ENCODE measurements around the gene PLCH1. TPM values are rescaled to one million over a fixed set of nuclear protein-coding genes. Genes with fewer than 3 reads are reported as not detected.

The PLCH1 gene
- total RNA-seq, 3 donors from 2014 or later, result 0.03 to 0.08 TPM; not detected in 1

DNA sequence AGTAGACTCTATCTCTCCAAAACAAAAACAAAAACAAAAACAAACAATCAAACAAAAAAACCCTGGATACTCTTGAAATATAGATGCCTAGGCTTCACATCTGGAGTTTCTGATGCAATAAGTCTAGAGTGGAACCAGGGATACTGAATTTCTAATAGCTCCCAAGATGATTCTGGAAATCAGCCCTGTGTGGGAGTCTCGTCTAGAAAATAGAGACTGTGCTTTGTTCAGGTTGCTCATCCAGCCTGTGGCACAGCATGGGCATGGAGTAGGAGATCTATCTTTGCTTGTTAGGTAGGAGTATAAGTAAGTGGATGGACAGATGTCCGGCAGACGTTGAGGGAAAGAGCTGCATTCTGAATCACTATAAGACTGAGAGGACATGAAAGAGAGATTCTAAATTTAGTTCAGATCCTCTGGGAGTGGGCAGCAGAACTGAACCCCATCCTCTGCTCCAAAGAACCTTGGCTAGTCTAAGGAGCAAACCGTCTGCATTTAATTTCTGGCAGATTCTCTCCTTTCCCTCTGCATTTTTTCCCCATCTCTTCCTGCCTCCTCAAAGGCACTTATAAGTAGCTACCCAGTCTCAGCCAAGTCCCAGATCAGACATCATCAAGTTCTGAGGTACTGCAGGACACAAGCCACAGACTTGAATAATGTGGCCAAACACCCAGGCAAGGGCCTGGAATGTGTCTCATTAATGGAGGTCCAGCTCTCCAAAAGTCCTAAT lies 358.8 kb downstream of the PLCH1 start:
- ATAC-seq, result no peak
- H3K4me3 Mint-ChIP-seq, result no peak overlapping the region
- no peaks in the 10 kb centered on the region for H3K27me3 Mint-ChIP-seq (ENCODE audit: low read depth)
- no peak for DNase-seq
- no peaks in the 10 kb centered on the region for H3K4me1 Mint-ChIP-seq (ENCODE audit: low read depth)
- H3K36me3 Mint-ChIP-seq (ENCODE audit: insufficient read depth), result no peaks in the 10 kb centered on the region
- H3K9me3 Mint-ChIP-seq, result no peaks in the 10 kb centered on the region

DNA sequence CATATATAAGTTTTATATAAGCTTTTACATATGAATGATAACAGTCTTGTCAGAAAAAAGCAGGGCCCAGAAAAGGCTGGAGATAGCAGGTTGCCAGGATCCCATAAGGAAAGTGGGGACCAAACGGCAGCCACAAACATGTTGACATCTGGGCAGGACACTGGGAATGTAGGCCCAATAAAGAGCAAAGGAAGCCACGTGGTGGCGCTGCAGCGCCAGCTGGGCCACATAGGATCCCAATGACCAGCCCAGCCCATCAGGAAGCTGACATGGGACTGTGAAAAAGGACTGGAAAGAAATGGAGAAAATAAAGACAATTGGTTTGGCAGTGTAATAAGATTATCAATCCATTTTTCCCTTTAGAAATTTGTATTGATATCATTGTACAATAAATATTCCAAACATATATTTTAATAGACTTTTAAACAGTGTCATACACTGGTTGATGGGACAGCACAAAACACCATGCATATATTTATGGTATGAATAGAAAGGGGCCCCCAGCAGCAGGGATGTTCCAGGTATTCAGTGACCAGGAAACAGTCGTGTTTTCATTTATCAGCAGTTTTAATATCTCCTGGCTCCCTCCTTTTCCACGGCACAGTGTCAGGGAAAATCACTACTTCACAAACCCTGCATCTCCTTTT lies 362.4 kb downstream of the PLCH1 start:
- Mint-ChIP-seq H3K4me3 (no peak overlapping the region), H3K27me3 (ENCODE audit: low read depth) (no peaks in the 10 kb centered on the region), H3K36me3 (ENCODE audit: insufficient read depth) (no peaks in the 10 kb centered on the region), H3K9me3 (no peaks in the 10 kb centered on the region), H3K4me1 (ENCODE audit: low read depth) (no peaks in the 10 kb centered on the region)
- no peak for ATAC-seq
- DNase-seq, result no peak

DNA sequence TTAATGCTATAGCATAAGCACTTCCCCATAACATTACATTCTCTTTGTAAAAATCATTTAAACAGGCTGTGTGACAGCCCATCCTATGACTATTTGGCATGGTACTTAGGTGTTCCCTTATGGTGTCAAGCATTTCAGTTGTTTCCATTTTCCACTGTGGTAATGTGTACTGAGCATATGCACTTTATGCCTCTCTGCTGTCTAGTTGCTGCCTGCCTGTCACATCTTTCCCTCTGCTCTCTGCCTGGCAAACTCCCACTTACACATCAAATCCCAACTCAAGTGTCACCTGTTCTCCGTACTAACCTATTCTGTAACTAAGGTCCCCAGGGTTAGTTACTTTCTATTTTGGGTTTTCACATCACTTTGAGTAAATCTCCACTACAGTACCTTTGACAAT lies 367.0 kb downstream of the PLCH1 start:
- Mint-ChIP-seq H3K27me3 (ENCODE audit: low read depth) (no peaks in the 10 kb centered on the region), H3K9me3 (no peaks in the 10 kb centered on the region), H3K4me3 (no peak overlapping the region), H3K4me1 (ENCODE audit: low read depth) (no peaks in the 10 kb centered on the region), H3K36me3 (ENCODE audit: insufficient read depth) (no peaks in the 10 kb centered on the region)
- DNase-seq, result no peak
- ATAC-seq, result no peak

DNA sequence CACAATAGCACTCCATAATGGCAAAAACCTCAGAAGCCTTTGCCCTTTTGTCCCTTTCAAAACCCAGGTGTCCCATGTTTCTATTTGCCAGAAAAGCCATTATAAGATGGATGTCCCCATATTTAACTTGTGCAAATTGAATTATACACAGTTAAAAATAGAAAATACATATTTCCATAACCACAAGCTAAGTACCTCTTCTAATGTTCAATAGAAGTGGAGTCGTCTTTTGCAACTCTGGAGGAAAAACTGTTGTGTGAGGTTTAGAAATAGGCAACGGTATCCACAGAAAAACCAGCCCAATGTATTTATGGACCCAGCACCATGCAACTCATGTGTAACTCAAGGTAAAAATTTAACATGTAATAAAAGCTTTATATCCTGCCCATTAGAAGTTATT lies 367.8 kb downstream of the PLCH1 start:
- no peaks in the 10 kb centered on the region for H3K36me3 Mint-ChIP-seq (ENCODE audit: insufficient read depth)
- H3K4me1 Mint-ChIP-seq (ENCODE audit: low read depth), result no peaks in the 10 kb centered on the region
- ATAC-seq (no peak), DNase-seq (no peak)
- H3K27me3 Mint-ChIP-seq (ENCODE audit: low read depth), result no peaks in the 10 kb centered on the region
- H3K9me3 Mint-ChIP-seq, result no peaks in the 10 kb centered on the region
- H3K4me3 Mint-ChIP-seq, result no peak overlapping the region

DNA sequence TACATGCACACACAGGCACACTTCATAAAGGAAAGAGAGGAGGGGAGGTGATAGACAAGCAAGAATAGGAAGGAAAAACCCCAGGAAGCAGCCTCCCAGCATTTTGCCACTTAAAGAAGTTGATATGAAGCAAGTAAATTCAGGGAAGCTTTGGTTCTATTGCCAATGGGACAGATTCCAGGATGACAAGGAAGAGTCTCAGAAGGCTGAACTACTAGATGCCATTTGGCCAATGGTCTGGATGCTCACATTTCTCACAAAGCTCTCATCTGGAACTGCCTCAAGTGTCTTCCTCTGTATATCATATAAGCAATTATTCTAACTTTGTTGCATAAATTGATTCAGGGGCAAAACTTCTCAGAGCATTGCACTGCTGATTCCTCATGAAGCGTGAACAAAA lies 372.6 kb downstream of the PLCH1 start:
- Mint-ChIP-seq H3K4me1 (ENCODE audit: low read depth) (no peaks in the 10 kb centered on the region), H3K9me3 (peaks cover 2% of the 10 kb centered on the region), H3K36me3 (ENCODE audit: insufficient read depth) (no peaks in the 10 kb centered on the region), H3K4me3 (no peak overlapping the region), H3K27me3 (ENCODE audit: low read depth) (no peaks in the 10 kb centered on the region)
- ATAC-seq (no peak), DNase-seq (no peak)

DNA sequence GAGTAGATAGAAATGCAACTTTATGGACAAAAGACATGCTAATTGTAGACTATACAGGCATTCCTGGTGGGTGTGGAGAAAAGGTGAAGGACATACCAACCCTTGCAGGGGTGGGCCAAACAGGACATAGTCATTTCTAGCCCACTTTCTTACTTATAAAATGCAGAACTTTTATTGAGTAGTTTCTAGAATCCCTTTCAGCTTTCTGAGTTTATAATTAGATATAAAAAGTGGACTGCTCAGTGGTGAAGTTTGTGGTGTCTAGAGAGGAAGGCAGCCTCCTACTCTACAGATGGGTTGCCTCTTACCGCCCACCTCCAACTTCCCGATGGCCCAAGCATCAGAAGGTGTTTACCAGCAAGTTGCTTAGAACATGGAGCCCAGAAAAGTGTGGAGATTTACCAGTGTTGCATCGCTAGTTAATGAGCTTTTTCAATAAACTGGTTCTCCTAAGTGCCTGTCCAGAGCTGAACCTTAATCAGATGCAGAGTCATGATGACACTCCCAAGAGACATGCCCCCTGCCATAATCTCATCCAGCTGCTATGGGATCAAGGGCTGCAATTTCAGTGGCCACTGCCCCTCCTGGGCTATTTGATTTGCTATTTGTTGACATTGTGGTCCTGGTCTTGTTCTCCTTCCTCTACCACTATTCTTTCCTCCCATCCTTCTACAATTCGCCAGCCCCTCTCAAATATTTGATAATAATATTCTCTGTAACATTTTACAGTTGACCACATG lies 373.9 kb downstream of the PLCH1 start:
- Mint-ChIP-seq H3K36me3 (ENCODE audit: insufficient read depth) (no peaks in the 10 kb centered on the region), H3K9me3 (peaks cover 2% of the 10 kb centered on the region), H3K4me1 (ENCODE audit: low read depth) (no peaks in the 10 kb centered on the region), H3K4me3 (no peak overlapping the region), H3K27me3 (ENCODE audit: low read depth) (no peaks in the 10 kb centered on the region)
- ATAC-seq, result no peak
- no peak for DNase-seq

DNA sequence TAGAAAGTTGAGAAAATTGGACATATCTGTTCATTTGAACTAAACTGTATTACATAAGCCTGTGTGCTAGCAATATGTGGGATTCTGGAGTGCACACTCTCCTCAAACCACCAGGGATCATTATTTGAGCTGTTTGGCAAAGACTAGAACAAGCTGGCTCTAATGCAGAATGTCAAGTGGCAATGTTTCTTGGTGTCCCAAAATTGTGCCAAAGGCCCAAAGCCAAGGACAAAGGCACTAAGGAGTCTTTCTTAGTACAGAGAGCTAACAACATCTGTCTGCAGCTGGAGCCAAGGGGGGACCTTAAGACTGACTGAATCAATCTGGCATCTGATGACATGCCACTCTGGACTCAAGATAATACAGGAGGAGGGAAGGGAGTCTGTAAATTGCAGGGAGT lies 374.7 kb downstream of the PLCH1 start:
- Mint-ChIP-seq H3K4me3 (no peak overlapping the region), H3K36me3 (ENCODE audit: insufficient read depth) (no peaks in the 10 kb centered on the region), H3K4me1 (ENCODE audit: low read depth) (no peaks in the 10 kb centered on the region), H3K9me3 (peaks cover 3% of the 10 kb centered on the region), H3K27me3 (ENCODE audit: low read depth) (no peaks in the 10 kb centered on the region)
- ATAC-seq, result no peak
- no peak for DNase-seq

DNA sequence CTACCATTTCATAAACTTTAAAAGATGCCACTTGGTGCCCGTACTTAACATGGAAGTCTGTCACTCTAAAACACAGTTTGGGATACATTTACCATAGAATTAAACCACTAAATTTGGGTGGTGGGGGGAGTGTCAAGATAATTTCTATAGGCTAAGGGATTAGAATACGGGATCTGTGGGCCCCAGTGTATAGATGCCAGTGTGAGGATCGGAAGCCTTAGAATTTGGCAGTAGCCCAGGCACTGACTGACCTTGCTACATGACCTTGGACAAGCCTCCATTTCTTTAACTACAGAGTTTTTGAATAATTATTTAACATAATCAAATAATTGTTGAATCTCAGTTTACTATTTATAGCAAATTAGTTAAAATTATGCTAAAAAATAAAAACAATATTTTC lies 375.1 kb downstream of the PLCH1 start:
- ATAC-seq (no peak), DNase-seq (no peak)
- no peak overlapping the region for H3K4me3 Mint-ChIP-seq
- H3K4me1 Mint-ChIP-seq (ENCODE audit: low read depth), result no peaks in the 10 kb centered on the region
- H3K9me3 Mint-ChIP-seq, result peaks cover 7% of the 10 kb centered on the region
- no peaks in the 10 kb centered on the region for H3K36me3 Mint-ChIP-seq (ENCODE audit: insufficient read depth)
- H3K27me3 Mint-ChIP-seq (ENCODE audit: low read depth), result no peaks in the 10 kb centered on the region

DNA sequence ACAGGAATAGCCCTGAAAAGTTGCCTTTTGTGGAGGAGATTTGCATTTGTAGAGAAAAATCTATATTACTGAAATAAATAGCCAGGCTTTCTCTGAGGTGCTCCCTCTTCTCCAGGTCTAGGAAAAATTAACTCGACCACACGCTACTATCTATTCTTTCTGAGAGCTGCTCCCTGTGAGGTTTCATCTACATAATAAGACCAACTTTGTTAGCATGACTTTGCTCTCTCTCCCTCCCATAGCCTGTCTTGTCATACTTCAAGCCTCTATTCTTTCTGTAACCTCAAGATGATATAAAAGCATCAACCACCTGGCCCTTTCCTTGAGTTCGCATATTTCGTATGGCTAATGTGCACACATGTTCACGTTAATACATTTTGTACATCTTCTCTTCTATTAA lies 375.6 kb downstream of the PLCH1 start:
- Mint-ChIP-seq H3K27me3 (ENCODE audit: low read depth) (no peaks in the 10 kb centered on the region), H3K36me3 (ENCODE audit: insufficient read depth) (no peaks in the 10 kb centered on the region), H3K4me3 (no peak overlapping the region), H3K9me3 (peaks cover 10% of the 10 kb centered on the region), H3K4me1 (ENCODE audit: low read depth) (no peaks in the 10 kb centered on the region)
- no peak for ATAC-seq
- no peak for DNase-seq

DNA sequence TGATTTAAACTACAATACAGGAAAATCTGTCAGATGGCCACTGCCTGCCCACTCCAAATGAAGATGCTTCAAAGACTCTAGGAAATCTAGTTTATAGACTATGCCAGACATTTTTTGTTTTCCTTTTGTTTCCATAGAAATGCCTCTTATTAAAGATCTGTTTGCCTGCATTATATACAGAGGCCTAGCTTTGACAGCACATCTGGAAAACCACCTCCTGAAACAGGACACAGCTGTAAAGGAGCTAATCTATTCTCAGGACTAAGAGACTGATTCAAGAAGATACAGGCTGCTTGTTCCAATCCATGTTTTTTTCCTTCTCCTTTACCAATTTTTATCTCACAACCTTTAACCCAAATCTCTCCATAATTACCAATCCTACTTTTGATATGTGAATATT lies 376.1 kb downstream of the PLCH1 start:
- ATAC-seq (no peak), DNase-seq (no peak)
- Mint-ChIP-seq H3K36me3 (ENCODE audit: insufficient read depth) (no peaks in the 10 kb centered on the region), H3K4me1 (ENCODE audit: low read depth) (no peaks in the 10 kb centered on the region), H3K27me3 (ENCODE audit: low read depth) (no peaks in the 10 kb centered on the region), H3K9me3 (peaks cover 12% of the 10 kb centered on the region), H3K4me3 (no peak overlapping the region)

DNA sequence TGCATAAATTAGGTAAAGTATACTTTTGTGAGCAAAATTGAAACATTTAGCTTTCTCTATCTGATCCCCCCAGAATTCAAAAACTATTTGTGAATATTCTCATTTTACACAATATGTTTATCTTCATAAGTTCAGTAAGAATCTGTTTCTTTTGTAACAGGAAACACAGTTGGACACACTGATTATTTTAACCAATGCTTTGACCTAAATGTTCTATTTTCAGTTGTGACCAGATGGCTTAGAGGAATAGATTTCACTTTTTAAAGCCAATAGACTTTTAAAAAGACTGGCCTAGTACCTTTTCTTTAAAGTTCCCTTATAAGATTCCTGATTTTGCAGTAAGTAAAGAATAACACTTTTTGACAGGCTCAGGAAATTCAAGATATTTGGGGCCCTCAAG lies 377.4 kb downstream of the PLCH1 start:
- Mint-ChIP-seq H3K9me3 (peaks cover 15% of the 10 kb centered on the region), H3K36me3 (ENCODE audit: insufficient read depth) (no peaks in the 10 kb centered on the region), H3K4me1 (ENCODE audit: low read depth) (no peaks in the 10 kb centered on the region), H3K27me3 (ENCODE audit: low read depth) (no peaks in the 10 kb centered on the region), H3K4me3 (no peak overlapping the region)
- DNase-seq, result no peak
- ATAC-seq, result no peak

DNA sequence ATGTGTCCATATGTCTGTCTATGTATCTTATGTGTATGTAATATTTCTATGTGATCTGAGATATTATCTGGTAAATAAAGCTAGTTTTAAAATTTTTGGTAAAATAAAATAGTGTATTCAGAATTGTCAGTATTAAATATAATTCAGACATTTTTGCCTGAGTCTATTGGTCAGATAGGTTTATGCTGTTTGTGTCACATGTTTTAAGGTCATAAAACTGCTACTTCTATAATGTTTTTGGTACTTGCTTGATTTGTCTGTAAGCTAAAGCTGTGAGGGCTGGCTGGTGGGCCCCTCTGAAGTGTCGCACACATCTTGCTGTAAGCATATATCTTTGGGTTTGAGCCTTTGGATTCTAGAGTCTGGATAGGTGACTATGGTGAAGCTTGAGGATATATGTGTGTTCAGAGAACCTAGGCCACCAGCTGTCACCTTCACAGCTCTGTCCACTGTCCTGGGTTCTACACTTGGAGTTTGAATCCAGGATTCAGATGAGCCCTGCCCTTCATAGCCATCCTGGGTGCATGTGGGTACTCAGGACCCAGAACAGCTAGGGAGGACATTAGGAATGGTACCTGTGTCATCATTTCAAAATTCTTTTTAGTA lies 379.6 kb downstream of the PLCH1 start:
- no peak for DNase-seq
- Mint-ChIP-seq H3K4me3 (no peak overlapping the region), H3K36me3 (ENCODE audit: insufficient read depth) (no peaks in the 10 kb centered on the region), H3K9me3 (peaks cover 15% of the 10 kb centered on the region), H3K27me3 (ENCODE audit: low read depth) (no peaks in the 10 kb centered on the region), H3K4me1 (ENCODE audit: low read depth) (no peaks in the 10 kb centered on the region)
- ATAC-seq, result no peak

DNA sequence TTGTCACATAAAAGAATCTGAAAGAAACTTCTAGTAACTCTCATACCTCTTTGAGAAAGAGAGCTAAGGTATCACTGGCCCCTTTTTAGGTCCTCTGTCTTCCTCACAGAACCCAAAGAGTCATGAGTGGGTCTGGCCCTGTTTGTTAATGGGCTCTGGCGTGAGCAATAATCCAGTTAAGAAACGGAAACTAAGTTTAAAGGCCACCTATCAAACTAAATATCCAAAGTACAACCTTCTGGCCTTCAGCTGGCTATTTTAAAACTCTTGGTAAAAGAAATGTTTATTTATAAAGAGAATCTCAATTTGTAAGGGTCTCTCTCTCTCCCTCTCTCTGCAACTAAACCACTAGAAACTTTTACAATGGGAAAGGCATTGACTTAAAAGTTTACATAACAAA lies 380.4 kb downstream of the PLCH1 start:
- no peak for ATAC-seq
- no peaks in the 10 kb centered on the region for H3K27me3 Mint-ChIP-seq (ENCODE audit: low read depth)
- H3K4me1 Mint-ChIP-seq (ENCODE audit: low read depth), result no peaks in the 10 kb centered on the region
- H3K36me3 Mint-ChIP-seq (ENCODE audit: insufficient read depth), result no peaks in the 10 kb centered on the region
- H3K9me3 Mint-ChIP-seq, result peaks cover 15% of the 10 kb centered on the region
- no peak overlapping the region for H3K4me3 Mint-ChIP-seq
- no peak for DNase-seq

DNA sequence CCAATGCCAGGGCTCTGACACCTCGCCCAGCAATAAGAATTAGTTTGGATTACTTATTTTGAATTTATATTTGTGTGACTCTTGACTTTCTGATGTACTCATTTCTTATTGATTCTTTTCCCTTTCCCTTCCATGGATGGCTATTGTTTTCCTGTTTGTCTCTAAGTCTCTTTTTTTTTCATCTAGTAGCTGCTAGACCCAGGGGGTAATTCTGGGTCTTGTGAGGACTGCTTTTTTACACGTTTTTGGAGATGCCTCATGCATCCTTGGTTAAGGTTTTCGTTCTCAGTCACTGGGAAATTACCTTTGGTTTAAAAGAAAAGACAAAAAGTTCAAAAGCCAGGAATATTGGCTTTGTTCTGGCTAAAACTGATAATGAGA lies 381.2 kb downstream of the PLCH1 start:
- Mint-ChIP-seq H3K27me3 (ENCODE audit: low read depth) (no peaks in the 10 kb centered on the region), H3K4me3 (no peak overlapping the region)

More for the DNA sequence above, 381.2 kb downstream of the PLCH1 start:
- H3K36me3 Mint-ChIP-seq (ENCODE audit: insufficient read depth), result no peaks in the 10 kb centered on the region
- H3K4me1 Mint-ChIP-seq (ENCODE audit: low read depth), result no peaks in the 10 kb centered on the region
- no peak for ATAC-seq
- peaks cover 15% of the 10 kb centered on the region for H3K9me3 Mint-ChIP-seq
- DNase-seq, result no peak

Data from activated T-cell treated with anti-CD3 and anti-CD28 coated beads, Interleukin-2, amount 50 U/mL, for 4 hours (primary cell).